Measurements from ENCODE around the gene SPINK4. TPM values are rescaled to one million over a fixed set of nuclear protein-coding genes. Genes with fewer than 3 reads are reported as not detected.

SPINK4 gene
- polyA plus RNA-seq, 3 donors = not detected

GRCh38 chr9:33256236-33256635, 16.3 kb downstream of the SPINK4 start:
- Histone ChIP-seq H3K9ac (ENCODE audit: insufficient read depth, low read length, poor library complexity, severe bottlenecking) (no peak overlapping the region), H4K20me1 (ENCODE audit: insufficient read depth, low read length) (peaks cover 23% of the 10 kb centered on the region), H3K27me3 (ENCODE audit: control insufficient read depth in 2 of 2, insufficient read depth in 2 of 2, low read length in 2 of 2) (no peaks in the 10 kb centered on the region), H3K9me3 (replicated peaks in 1 of 2; ENCODE audit: control insufficient read depth in 1 of 2, insufficient read depth in 1 of 2, low read length in 2 of 2) (no peaks in the 10 kb centered on the region), H3K4me3 (replicated peaks in 1 of 3; ENCODE audit: low read depth in 2 of 3, low read length in 3 of 3) (no peak overlapping the region), H3K36me3 (replicated peaks in 1 of 2; ENCODE audit: control insufficient read depth in 1 of 2, insufficient read depth in 2 of 2, low read length in 2 of 2) (peaks cover 94 to 99% of the 10 kb centered on the region in 2 donors), H3K27ac (ENCODE audit: low read depth in 1 of 2, low read length in 2 of 2) (no peak overlapping the region), H3K79me2 (ENCODE audit: insufficient read depth, low read length) (peaks cover 14% of the 10 kb centered on the region), H3K4me1 (ENCODE audit: control insufficient read depth in 1 of 2, insufficient read depth in 2 of 2, low read length in 2 of 2) (no peaks in the 10 kb centered on the region), H2AFZ (ENCODE audit: insufficient read depth, low read depth, low read length, poor library complexity, severe bottlenecking) (no peak overlapping the region), H3K4me2 (replicated peaks; ENCODE audit: extremely low read depth, low read length, poor library complexity, severe bottlenecking) (no peak overlapping the region)
- no peak overlapping the region for H3K4me3 Mint-ChIP-seq
- H3K4me1 Mint-ChIP-seq = peaks cover 2% of the 10 kb centered on the region
- H3K27me3 Mint-ChIP-seq (ENCODE audit: low read depth in 3 of 3) = no peaks in the 10 kb centered on the region
- no peak overlapping the region for H3K27ac Mint-ChIP-seq
- H3K9me3 Mint-ChIP-seq = no peaks in the 10 kb centered on the region
- no CpG with 5 or more reads among the region's 2 CpGs for WGBS (ENCODE audit: insufficient coverage)
- intact Hi-C loops (cut with micrococcal nuclease) = no loop called here
- H3K36me3 Mint-ChIP-seq = peaks cover 83 to 91% of the 10 kb centered on the region in 2 donors
- DNase-seq = no peak
- TF ChIP-seq CTCF (IDR thresholded peaks at IDR 0.05) = no peak

- H3K27ac Mint-ChIP-seq = no peak overlapping the region
- H3K4me1 ChIP-seq (ENCODE audit: control insufficient read depth in 1 of 2, insufficient read depth in 2 of 2, low read length in 2 of 2) = no peaks in the 10 kb centered on the region
- TF ChIP-seq CTCF (IDR thresholded peaks at IDR 0.05) = no peak
- no peak overlapping the region for H3K4me3 Mint-ChIP-seq
- H3K9me3 Mint-ChIP-seq = no peaks in the 10 kb centered on the region
- intact Hi-C loops (cut with micrococcal nuclease) = no loop called here
- H3K79me2 ChIP-seq (ENCODE audit: insufficient read depth, low read length) = peaks cover 24% of the 10 kb centered on the region
- H3K4me3 ChIP-seq (replicated peaks in 1 of 3; ENCODE audit: low read depth in 2 of 3, low read length in 3 of 3) = no peak overlapping the region
- H3K27me3 ChIP-seq (ENCODE audit: control insufficient read depth in 2 of 2, insufficient read depth in 2 of 2, low read length in 2 of 2) = no peaks in the 10 kb centered on the region
- H4K20me1 ChIP-seq (ENCODE audit: insufficient read depth, low read length) = peaks cover 25% of the 10 kb centered on the region
- H3K4me2 ChIP-seq (replicated peaks; ENCODE audit: extremely low read depth, low read length, poor library complexity, severe bottlenecking) = no peak overlapping the region
- H3K36me3 Mint-ChIP-seq = peaks cover 86 to 95% of the 10 kb centered on the region in 2 donors
- 80% methylated on average over 2 of the region's 4 CpGs for WGBS (ENCODE audit: insufficient coverage)
- no peaks in the 10 kb centered on the region for H3K9me3 ChIP-seq (replicated peaks in 1 of 2; ENCODE audit: control insufficient read depth in 1 of 2, insufficient read depth in 1 of 2, low read length in 2 of 2)
- no peak overlapping the region for H3K9ac ChIP-seq (ENCODE audit: insufficient read depth, low read length, poor library complexity, severe bottlenecking)
- no peak for DNase-seq
- H3K27ac ChIP-seq (ENCODE audit: low read depth in 1 of 2, low read length in 2 of 2) = no peak overlapping the region
- H3K36me3 ChIP-seq (replicated peaks in 1 of 2; ENCODE audit: control insufficient read depth in 1 of 2, insufficient read depth in 2 of 2, low read length in 2 of 2) = peaks cover 97 to 99% of the 10 kb centered on the region in 2 donors
- H3K27me3 Mint-ChIP-seq (ENCODE audit: low read depth in 3 of 3) = no peaks in the 10 kb centered on the region
- H3K4me1 Mint-ChIP-seq = peaks cover 2% of the 10 kb centered on the region
- no peak overlapping the region for H2AFZ ChIP-seq (ENCODE audit: insufficient read depth, low read depth, low read length, poor library complexity, severe bottlenecking)
Observed at GRCh38 chr9:33257276-33257675, 17.3 kb downstream of the SPINK4 start.
